NCI-H2227 (cell line): ENCODE data around the gene GRID1.
"Not testable (repeated sequence)": the region's sequence is repeated elsewhere in the genome, so short reads cannot be mapped to it uniquely, and the experiment has no call there.

ENCODE experiments used
- DNase-seq: peaks from one replicate; lab custom pipeline; 2025; ENCODE audit not compliant: unreplicated experiment; lab: John Stamatoyannopoulos, UW

GRID1 gene

DNA sequence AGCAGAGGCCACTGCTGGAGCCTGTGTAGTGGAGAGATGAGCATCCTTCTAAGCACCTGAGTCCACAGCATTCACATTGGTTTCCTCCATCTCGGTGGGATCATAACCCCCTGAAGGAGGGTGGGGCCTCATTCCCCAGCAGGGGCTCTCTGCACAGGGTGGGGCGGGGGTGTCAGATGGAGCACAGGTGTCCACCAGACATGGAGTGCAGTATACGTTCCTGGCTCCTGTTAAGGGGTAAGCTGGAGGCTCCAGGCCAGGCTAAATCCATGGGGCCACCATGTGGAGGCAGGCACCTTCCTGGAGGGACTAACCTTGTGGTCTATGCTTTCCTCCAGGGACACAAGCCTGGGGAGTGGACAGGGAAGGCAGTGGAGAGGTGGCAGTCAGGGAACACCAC, 252.6 kb downstream of the GRID1 start:
- no peak for DNase-seq

DNA sequence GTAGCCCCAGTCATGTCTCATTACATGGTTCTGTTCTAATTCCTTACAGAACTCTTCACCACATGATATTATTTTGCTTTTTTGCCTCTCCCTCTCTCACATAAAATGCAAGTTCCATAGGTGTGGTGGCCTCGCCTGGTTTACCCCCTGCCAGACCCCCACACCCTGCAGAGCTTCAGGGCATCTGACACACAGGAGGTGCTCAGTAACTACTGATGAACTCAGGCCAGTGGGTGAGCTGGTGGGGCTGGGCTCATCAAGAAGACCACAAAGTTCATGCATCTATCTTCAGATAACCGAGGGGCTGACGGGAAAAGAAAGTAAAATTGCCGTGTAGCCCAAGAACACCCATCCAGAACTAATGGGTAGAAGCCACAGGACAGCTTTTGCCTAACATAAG, 253.1 kb downstream of the GRID1 start:
- DNase-seq = no peak

DNA sequence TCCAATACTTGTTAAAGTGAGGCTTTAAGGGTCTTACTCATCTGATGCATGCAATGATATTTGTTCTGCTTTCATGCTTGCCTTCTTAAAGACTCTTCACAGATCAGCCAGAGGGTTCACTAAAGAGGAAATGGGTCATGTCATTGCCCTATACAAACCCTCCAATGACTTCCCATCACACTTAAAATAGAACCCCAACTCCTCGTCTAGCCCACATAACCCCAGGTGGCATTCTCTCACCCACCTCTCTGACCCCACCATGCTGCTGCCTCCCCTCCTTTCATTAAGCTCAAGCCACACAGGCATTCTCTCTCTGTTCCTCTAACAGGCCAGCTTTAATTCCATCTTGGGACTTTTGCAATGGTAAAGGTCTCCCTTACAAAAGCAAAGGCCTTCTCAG, 253.6 kb downstream of the GRID1 start:
- no peak for DNase-seq

DNA sequence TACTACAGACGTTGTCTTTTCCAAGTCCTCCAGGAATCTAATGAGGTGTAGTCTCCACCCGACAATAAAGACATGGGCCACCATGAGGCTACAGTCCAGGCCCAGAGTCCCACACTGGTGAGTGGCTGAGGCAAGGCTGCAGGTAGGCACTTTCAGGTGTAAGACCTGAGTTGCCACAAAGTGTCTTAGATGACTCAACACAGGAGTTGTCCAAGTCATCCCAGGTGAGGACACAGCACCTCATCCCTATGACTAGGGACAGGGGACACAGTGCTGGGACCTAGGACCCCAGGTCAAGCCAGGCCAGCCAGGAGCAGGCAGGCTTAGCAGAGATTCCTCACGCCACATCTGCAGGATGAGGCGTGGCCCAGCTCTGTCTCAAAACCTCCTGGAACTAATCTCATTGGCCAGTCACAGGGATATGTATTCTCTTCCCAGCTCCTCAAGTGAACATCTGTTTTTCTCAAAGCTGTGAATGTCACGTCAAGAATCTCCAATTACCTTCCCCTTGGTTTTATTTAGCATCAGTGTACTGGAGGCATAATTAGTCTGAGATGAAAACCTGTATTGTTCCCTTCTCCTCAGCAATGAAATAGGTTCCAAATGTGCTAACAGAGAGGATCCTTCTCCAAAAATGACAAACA, 254.6 kb downstream of the GRID1 start:
- DNase-seq = no peak

DNA sequence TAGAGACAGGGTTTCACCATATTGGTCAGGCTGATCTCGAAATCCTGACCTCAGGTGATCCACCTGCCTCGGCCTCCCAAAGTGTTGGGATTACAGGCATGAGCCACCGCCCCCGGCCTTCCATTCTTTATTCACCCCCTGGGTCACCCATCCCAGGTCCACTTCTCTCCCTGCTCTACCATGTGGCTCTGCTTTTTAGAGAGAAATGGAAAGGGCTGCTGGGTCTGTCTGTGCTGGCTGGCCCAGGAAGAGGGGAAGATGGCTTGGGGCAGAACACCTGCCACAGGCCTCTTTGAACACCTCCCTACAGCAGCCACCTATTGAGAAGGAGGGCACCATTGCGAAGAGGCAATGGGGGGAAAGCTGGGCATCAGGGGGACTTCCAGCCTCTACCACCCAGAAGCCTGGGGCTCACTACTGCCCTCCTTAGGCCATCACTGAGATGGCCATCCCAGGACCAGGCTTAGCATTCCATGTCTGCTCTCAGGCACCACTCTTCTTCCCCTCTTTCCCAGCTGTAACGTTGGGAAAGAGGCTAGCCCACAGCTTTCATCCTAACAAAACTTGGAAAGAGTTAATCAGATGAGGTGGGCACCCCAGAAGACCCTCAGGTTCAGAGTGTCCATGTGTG, 256.3 kb downstream of the GRID1 start:
- DNase-seq = no peak

DNA sequence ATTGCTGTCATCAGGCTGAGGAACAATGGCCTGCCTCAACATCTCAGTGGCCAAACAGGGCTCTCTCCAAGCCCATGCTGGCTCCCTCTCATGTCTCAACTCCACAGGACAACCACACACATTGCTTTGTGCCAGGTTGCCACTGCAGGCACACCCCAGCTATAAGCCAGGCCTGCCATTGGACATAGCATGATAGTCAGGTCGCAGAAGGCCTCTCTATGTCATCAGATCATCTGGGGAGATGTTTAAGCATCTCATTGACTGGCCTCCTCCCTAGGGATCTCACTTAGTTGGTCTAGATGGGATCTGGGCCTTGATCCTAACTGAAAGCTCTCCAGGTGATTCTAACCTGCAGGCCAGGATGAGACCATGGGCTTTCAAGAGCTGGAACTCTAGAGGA, 257.2 kb downstream of the GRID1 start:
- DNase-seq = no peak

DNA sequence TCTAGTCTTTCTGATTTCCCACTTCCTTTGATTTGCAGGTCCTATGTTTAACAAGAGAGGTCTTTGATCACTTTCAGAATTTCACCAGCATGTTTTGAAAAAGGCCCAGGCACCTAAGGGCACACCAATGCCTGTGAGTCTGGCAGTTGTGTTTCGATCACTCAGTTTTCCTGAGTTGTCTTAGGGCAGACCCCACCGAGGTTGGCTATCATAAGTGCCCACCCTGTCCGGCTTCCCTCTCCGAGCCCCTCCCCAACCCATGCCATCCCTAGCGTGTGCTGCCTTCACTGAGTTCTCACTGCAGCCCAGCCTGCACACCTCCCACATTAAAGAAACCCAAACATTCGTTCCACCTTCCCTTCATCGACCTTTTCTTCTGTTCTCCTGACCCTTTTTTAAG, 257.9 kb downstream of the GRID1 start:
- DNase-seq = no peak

DNA sequence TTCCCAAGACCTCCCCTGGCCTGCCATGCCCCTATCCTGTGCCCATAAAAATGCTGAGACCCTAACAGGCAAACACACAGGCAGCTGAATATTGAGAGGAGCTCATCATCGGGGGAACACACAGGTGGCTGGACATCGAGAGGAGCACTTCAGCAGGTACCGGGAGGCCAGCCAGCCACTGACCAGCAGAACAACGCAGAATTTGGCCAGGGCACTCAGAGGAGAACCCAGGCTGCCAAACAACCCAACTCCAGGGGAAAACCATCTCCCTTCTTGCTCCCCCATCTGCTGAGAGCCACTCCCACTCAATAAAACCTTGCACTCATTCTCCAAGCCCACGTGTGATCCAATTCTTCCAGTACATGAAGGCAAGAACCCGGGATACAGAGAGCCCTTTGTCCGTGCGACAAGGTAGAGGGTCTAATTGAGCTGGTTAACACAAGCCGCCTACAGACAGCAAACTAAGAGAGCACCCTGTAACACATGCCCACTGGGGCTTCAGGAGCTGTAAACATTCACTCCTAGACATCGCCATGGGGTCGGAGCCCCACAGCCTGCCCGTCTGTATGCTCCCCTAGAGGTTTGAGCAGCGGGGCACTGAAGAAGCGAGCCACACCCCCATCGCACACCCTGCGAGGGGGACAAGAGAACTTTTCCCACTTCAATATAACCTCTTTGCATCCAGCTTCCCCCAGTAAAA, 258.8 kb downstream of the GRID1 start:
- DNase-seq = not testable (repeated sequence)

DNA sequence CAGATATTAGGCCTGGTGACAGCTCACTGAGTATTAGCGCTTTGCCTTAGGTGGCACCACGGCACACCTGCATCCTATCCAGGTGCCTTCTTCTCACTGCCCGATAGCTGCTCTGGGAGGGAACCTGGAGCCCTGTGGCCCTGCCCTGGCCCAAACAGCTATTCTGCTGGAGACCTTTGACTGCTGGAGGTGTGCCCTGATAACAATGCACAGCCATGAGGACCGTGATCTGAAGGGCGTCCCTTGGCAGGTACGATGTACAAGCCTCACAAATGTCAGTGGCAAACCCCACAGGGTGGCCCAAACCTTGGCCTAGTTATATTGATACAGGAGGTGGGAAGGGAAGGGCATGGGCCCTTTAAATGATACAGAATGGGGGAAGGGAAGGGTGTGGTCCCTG, 259.5 kb downstream of the GRID1 start:
- no peak for DNase-seq

DNA sequence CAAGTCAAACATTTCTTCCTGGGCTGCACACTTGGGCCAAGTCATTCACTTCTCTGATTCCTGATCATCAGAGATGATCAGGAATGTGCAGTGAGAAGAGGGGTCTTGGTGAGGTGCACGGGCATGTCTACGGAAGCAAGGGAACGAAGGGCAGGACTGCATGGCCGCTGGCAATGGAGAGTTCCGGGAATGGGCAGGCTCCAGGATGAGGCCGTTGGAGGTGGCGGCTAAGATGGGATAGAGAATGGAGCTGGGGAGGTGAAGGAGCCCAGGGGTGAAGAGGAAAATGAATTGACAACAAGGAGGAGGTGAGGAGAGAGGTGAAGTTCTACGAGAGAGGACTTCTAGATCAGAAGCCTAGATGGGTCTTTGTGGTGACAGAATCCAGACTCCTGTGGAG, 260.0 kb downstream of the GRID1 start:
- no peak for DNase-seq

DNA sequence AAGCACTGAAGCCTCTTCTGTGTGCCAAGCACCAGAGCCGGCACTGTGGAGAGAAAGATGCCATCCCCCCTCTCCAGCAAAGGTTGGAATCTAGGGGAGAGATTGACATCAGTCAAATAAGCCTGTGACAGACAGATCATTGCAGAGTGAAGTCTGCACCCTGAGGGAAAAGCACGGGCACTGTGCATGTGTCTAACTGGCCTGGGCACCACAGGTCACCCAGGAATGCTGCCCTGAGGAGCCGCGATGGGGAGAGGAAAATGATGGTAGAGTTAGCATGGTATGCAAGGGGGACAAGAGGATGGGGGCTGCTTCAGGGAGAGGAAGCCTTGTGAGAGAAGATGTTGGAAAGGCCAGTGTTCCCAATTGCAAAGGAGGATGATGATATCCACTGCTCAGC, 261.0 kb downstream of the GRID1 start:
- DNase-seq = no peak

DNA sequence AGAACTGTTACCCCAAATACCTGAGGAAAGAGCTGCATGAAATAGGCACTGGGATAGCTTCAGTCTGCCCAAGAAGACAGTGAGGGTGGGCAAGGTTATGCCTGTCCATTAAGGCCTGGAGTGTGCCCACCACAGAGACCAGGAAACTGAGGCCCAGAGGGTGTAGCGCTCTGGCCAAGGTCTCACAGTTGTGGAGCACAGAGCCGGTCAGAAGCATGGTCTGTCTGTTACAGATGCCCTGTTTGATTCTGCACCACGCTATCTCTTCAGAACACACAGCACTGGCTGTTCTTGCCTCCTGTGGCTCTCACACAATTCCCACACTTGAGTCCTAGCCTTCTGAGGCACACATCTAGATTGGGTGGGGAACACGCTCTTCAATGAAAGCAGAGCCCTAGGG, 261.4 kb downstream of the GRID1 start:
- no peak for DNase-seq

DNA sequence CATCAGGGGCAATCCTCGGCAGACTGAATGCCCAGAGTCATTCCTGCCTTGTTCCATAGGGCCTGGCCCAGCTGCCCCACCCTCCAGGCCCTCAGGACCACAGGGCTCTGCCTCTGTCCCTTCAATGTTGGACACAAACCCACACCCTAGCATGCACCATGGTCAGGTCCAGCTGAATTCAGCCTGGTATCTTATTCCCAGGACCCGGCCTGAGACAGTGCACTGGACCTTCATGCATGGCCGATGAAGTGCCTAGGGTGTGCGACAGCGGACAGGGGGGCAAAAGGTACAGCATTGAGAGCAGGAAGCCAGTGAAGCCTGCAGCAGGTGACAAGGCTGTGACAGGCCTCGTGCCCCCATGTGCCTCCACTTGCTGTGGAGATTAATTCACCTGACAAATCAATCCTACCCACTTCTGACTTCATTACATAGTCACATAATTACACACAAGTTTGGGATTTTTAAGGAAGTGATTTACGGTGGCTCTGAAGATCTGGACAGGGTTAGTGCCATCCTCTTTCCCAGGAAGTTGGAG, 261.9 kb downstream of the GRID1 start:
- no peak for DNase-seq

DNA sequence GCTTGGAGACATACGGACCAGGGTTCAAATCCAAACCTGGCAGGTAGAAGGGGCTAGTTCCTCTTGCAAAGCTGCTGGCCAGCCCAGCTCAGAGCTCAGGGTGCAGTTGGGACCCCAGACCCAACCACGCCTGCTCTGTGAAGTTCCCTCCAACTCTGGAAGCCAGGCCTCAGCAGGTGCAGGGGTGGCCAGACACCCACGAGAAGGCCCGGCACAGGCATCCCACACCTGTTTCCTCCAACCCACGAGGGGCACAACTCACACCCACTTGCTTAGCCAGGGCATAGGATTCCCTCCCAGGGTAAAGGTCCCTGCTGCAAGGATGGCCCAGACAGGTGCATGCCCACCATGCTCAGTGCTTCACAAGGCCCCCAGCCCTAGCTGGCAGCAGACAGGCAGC, 262.4 kb downstream of the GRID1 start:
- no peak for DNase-seq

DNA sequence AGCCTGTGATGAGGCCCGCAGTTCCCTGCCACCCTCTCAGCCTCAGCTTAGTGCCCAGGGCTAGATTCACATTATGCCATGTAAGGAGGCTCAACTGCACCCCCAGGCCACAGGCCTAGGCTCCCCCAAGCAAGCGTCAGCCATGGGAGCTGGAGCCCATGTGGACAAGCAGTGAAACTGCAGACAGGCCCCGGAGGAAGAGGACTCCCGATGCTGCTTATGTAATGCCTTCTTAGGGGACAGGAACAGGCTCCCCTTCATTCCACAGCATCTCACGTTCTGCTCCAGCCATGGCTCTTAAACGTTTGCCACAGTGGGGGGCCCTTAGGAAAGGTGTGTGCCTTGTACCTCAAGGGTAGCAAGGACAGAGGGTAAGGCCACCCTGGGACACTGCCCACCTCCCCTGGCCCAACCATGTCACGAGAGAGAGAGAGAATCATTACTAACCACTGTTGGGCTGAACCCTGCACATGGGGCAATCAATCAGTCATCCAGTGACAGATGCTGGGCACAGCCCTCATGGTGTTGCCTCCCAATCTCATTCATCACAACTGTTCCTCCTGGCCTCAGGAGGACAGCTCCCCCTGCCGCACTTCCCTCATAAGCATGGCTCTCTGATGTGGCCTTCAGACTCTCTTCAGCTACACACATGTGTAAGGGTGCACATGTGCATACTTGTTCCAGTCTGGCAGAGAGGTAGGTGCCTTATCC, 263.0 kb downstream of the GRID1 start:
- DNase-seq = no peak

DNA sequence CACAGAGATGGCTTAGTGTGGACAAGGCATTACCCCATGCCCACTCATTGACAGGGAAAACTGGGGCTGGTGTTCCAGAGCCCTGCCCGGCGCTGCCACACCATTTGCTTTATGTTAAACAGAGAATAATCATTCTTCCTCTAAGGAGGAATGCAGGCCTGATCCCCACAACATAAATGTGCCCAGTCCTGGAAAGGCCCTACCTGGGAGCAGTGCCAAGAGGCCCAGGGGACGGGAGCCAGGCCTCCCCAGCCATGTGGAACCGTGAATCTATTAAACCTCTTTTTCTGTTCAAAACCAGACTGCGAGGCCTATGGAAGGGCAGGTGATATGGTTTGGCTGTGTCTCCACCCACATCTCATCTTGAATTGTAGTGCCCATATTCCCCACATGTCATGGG, 264.1 kb downstream of the GRID1 start:
- no peak for DNase-seq

DNA sequence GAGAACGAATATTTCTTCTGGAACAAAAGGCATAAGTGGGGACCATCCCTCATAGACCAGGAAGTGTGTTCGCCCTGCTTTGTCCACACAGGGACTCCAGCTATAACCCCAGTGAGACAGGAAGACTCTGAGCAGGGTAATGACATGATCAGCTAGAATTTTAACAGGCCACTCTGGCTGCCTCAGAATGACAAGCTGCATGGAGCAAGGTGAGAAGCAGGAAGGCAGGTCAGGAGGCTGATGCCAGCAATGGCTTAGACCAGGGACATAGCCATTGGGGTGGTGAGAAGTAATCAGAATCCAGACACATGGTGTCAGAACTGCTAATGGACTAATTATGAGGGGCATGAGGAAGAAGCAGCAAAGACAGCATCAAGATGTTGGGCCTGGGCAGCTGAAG, 264.6 kb downstream of the GRID1 start:
- no peak for DNase-seq

DNA sequence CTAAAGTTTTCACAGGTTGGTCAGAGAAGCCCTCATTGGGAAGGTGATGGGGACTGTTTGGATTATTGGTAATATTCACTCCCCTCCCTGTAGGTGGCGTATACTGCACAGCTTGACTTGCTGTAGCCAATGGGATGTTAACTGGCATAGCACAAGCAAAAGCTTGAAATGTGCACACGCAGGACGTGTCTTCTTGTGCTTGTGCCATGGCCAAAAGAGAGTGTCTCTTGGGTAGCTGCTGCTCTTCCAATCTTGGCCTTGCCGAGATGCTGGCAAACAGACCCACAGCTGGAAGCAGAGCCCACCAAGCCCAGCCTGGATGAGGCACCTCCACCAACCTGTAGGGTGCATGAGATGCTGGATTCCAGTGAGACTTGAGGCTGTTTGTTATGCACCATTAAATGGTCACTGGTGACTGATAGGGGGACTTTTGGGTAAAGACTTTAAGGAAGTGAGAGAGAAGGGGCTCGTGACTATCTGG, 266.0 kb downstream of the GRID1 start:
- DNase-seq = peak; percentile 13

DNA sequence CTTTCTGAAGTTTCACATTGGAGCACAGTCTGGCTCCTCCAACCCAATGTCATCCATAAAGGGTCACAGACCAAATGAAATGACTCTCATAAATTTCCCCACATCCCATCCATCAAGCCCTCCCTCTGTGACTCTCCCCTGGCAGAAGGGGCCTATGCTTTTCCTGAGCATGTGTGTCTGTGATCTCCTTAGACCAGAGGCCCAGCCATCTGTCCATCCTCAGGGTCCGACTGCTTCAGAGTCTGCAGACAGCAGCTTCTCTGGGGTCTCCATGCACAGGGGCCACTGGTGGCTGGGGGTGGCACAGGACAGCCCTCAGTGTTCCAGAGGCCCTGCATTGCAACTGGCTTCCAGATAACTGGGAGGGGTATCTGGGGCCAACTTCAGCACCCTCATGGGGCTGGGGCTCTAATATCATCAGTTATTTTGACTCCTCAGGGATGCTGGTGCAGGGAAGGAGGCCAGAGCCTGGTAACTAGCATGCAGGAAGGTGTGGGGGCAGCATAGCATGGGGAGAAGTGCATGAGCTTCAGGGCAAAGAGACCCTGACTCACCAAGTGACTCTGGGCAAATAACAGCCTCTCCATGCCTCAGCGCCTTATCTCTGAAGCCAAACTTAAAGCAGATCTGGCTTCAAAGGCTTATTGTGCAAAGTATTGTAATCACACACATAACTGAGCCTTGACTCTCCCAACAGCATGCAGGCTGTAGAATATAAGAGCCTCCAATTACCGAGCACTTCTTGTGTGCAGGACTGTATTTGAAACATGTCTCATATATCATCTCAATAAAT, 266.9 kb downstream of the GRID1 start:
- DNase-seq = no peak

DNA sequence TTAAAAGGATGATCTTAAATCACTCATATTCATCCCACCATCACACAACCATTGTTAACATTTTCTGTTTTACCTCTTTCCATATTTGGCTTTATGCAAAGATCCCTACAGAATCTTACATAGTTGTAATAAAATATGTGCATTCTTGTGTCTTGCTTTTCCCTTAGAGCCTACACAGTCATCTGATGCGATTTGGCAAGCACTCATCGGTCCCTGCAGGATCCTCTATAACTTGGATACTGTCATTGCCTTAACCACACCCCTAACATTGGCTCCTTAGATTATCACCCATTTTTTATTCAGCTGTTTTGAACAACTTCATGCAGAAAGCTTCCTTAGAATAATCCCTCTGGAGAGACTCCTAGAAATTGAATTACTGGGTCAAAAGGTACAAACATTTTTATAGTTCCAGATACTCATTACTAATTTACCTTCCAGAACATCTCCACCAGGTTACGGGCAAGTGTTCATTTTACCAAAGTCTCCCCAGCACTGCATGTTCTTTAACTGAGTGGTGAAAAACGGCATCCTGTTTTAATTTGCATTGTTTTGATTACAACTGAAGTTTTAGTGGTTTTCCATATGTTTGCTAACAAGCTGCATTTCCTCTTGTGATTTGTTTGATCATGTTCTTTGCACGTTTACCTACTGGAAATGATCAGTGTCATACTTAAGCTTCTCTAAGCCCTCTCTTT, 268.3 kb downstream of the GRID1 start:
- DNase-seq = no peak
